Thymus (tissue), 11 donors: Measurements from ENCODE around the gene MED12L. TPM values are rescaled to one million over a fixed set of nuclear protein-coding genes. Genes with fewer than 3 reads are reported as not detected.

ENCODE experiments used
- DNase-seq, 9 donors: peaks; one replicate each; pipeline ENCODE4 v3.0.0-alpha.2; 2013; ENCODE audit warnings: low spot score in 9 of 9, low read depth in 6 of 9, missing footprints in 1 of 9
- H3K27ac ChIP-seq, 2 donors: one replicate each; pipeline ENCODE4 v1.5.1; 2013; ENCODE audit warnings: control low read depth in 1 of 2, low read depth in 1 of 2, low read length in 1 of 2, mild to moderate bottlenecking in 1 of 2, moderate library complexity in 1 of 2
- H3K27me3 ChIP-seq, 2 donors: one replicate each; pipeline ENCODE4 v1.5.1; 2013; ENCODE audit warnings: low read length in 1 of 2; ENCODE audit not compliant: control insufficient read depth in 2 of 2, insufficient read depth in 1 of 2
- H3K36me3 ChIP-seq, 2 donors: one replicate each; pipeline ENCODE4 v1.5.1; 2013; ENCODE audit warnings: low read length in 1 of 2, mild to moderate bottlenecking in 1 of 2, moderate library complexity in 1 of 2; ENCODE audit not compliant: control insufficient read depth in 2 of 2, insufficient read depth in 2 of 2
- H3K4me1 ChIP-seq, 2 donors: one replicate each; pipeline ENCODE4 v1.5.1; 2013; ENCODE audit warnings: low read length in 2 of 2; ENCODE audit not compliant: control insufficient read depth in 2 of 2, insufficient read depth in 2 of 2
- H3K4me3 ChIP-seq, 2 donors: one replicate each; pipeline ENCODE4 v1.5.1; 2013; ENCODE audit warnings: low read length in 2 of 2, control low read depth in 1 of 2, mild to moderate bottlenecking in 1 of 2
- H3K9me3 ChIP-seq, 2 donors: one replicate each; pipeline ENCODE4 v1.5.1; 2013; ENCODE audit warnings: low read length in 1 of 2, mild to moderate bottlenecking in 1 of 2; ENCODE audit not compliant: control insufficient read depth in 2 of 2, insufficient read depth in 1 of 2
- WGBS: extraction: QIAGEN DNeasy Blood & Tissue Kit; methylation state at CpG from one replicate; pipeline ENCODE4 v1.1.7; 2013; 5-methylcytosine and 5-hydroxymethylcytosine counted together
- polyA plus RNA-seq: library from polyadenylated mRNA; stranded (reverse); fragments of 200-250 nt; gene quantifications from one replicate; pipeline ENCODE4 v1.2.3, GENCODE V29; 2013
- total RNA-seq: library from RNA; stranded (reverse); fragments of 120-200 nt; gene quantifications from one replicate; pipeline ENCODE4 v1.2.4, GENCODE V29; 2013
- donor health status: healthy.

MED12L gene
- total and polyA plus RNA-seq, 2 donors: 0.30 to 1.7 TPM

- peaks cover 0 to 8% of the 10 kb centered on the region in 2 donors for H3K4me1 ChIP-seq
- H3K36me3 ChIP-seq: no peaks in the 10 kb centered on the region
- 100% methylated on average over 2 of the region's 2 CpGs for WGBS
- no peak for DNase-seq
- no peak overlapping the region for H3K4me3 ChIP-seq
- H3K9me3 ChIP-seq: no peaks in the 10 kb centered on the region
- H3K27me3 ChIP-seq: no peaks in the 10 kb centered on the region
- no peak overlapping the region for H3K27ac ChIP-seq
Measured at GRCh38 chr3:151106311-151106710, 20.8 kb downstream of the MED12L start.

GRCh38 chr3:151107177-151107576 is 21.7 kb downstream of the MED12L start:
- Histone ChIP-seq H3K4me1 (peaks cover 0 to 7% of the 10 kb centered on the region in 2 donors), H3K27ac (no peak overlapping the region), H3K9me3 (no peaks in the 10 kb centered on the region), H3K36me3 (no peaks in the 10 kb centered on the region), H3K4me3 (no peak overlapping the region), H3K27me3 (no peaks in the 10 kb centered on the region)
- no peak for DNase-seq
- WGBS: 98% methylated on average over 4 of the region's 4 CpGs

- H3K27ac ChIP-seq: no peak overlapping the region
- H3K4me1 ChIP-seq: peaks cover 0 to 10% of the 10 kb centered on the region in 2 donors
- no peaks in the 10 kb centered on the region for H3K36me3 ChIP-seq
- no peak overlapping the region for H3K4me3 ChIP-seq
- no peaks in the 10 kb centered on the region for H3K9me3 ChIP-seq
- H3K27me3 ChIP-seq: no peaks in the 10 kb centered on the region
- DNase-seq: no peak
- WGBS: 95% methylated on average over 5 of the region's 5 CpGs
Measured at GRCh38 chr3:151107701-151108100, 22.2 kb downstream of the MED12L start.

- Histone ChIP-seq H3K9me3 (no peaks in the 10 kb centered on the region), H3K36me3 (no peaks in the 10 kb centered on the region), H3K27ac (no peak overlapping the region), H3K4me1 (peaks cover 0 to 10% of the 10 kb centered on the region in 2 donors), H3K4me3 (no peak overlapping the region), H3K27me3 (no peaks in the 10 kb centered on the region)
- DNase-seq: no peak
- WGBS: 88% methylated on average over 8 of the region's 8 CpGs
Measured at GRCh38 chr3:151109286-151109800, 23.9 kb downstream of the MED12L start.

- H3K4me1 ChIP-seq: peaks cover 0 to 10% of the 10 kb centered on the region in 2 donors
- H3K27me3 ChIP-seq: no peaks in the 10 kb centered on the region
- H3K36me3 ChIP-seq: no peaks in the 10 kb centered on the region
- no peak overlapping the region for H3K4me3 ChIP-seq
- WGBS: 96% methylated on average over 3 of the region's 3 CpGs
- H3K9me3 ChIP-seq: no peaks in the 10 kb centered on the region
- H3K27ac ChIP-seq: no peak overlapping the region
- DNase-seq: no peak
Measured at GRCh38 chr3:151112731-151113130, 27.3 kb downstream of the MED12L start.

GRCh38 chr3:151113343-151113742 is 27.9 kb downstream of the MED12L start:
- 100% methylated on average over 1 of the region's 1 CpG for WGBS

GRCh38 chr3:151117047-151117446 is 31.6 kb downstream of the MED12L start:
- H3K36me3 ChIP-seq: no peaks in the 10 kb centered on the region

More at GRCh38 chr3:151113343-151113742, 27.9 kb downstream of the MED12L start:
- Histone ChIP-seq H3K36me3 (no peaks in the 10 kb centered on the region), H3K4me1 (peaks cover 0 to 10% of the 10 kb centered on the region in 2 donors), H3K27me3 (no peaks in the 10 kb centered on the region), H3K4me3 (no peak overlapping the region), H3K9me3 (no peaks in the 10 kb centered on the region), H3K27ac (no peak overlapping the region)
- DNase-seq: no peak

GRCh38 chr3:151119188-151119587 is 33.7 kb downstream of the MED12L start:
- Histone ChIP-seq H3K4me3 (no peak overlapping the region), H3K36me3 (no peaks in the 10 kb centered on the region), H3K27me3 (no peaks in the 10 kb centered on the region), H3K27ac (no peak overlapping the region), H3K9me3 (no peaks in the 10 kb centered on the region), H3K4me1 (no peaks in the 10 kb centered on the region)
- WGBS: 95% methylated on average over 2 of the region's 2 CpGs
- DNase-seq: no peak

More at GRCh38 chr3:151117047-151117446, 31.6 kb downstream of the MED12L start:
- no peak overlapping the region for H3K4me3 ChIP-seq
- DNase-seq: no peak
- no peaks in the 10 kb centered on the region for H3K9me3 ChIP-seq
- H3K4me1 ChIP-seq: peaks cover 0 to 4% of the 10 kb centered on the region in 2 donors
- H3K27me3 ChIP-seq: no peaks in the 10 kb centered on the region
- WGBS: 94% methylated on average over 4 of the region's 4 CpGs
- H3K27ac ChIP-seq: no peak overlapping the region

- H3K27me3 ChIP-seq: no peaks in the 10 kb centered on the region
- WGBS: 98% methylated on average over 2 of the region's 2 CpGs
- DNase-seq: no peak
Measured at GRCh38 chr3:151120409-151120808, 34.9 kb downstream of the MED12L start.

More at GRCh38 chr3:151120409-151120808, 34.9 kb downstream of the MED12L start:
- no peaks in the 10 kb centered on the region for H3K4me1 ChIP-seq
- H3K27ac ChIP-seq: no peak overlapping the region
- H3K9me3 ChIP-seq: no peaks in the 10 kb centered on the region
- H3K36me3 ChIP-seq: no peaks in the 10 kb centered on the region
- no peak overlapping the region for H3K4me3 ChIP-seq
